Hepatocyte (in vitro differentiated cells): ENCODE results near the gene DYNC2H1.

Source experiments
- EZH2 ChIP-seq: fragments of 200-600 bp; sonication (generic); IDR thresholded peaks from 2 replicates; pipeline ENCODE4 v1.6.1; 2016; ENCODE audit warnings: antibody characterized with exemption, mild to moderate bottlenecking, borderline replicate concordance
- TF ChIP-seq, protein P1 (sequence below): fragments of 200-600 bp; sonication (generic); IDR thresholded peaks from 2 replicates; pipeline ENCODE4 v1.5.1; 2016; ENCODE audit warnings: antibody characterized with exemption, mild to moderate bottlenecking; ENCODE audit not compliant: poor library complexity

- TF ChIP-seq, protein P1, sequence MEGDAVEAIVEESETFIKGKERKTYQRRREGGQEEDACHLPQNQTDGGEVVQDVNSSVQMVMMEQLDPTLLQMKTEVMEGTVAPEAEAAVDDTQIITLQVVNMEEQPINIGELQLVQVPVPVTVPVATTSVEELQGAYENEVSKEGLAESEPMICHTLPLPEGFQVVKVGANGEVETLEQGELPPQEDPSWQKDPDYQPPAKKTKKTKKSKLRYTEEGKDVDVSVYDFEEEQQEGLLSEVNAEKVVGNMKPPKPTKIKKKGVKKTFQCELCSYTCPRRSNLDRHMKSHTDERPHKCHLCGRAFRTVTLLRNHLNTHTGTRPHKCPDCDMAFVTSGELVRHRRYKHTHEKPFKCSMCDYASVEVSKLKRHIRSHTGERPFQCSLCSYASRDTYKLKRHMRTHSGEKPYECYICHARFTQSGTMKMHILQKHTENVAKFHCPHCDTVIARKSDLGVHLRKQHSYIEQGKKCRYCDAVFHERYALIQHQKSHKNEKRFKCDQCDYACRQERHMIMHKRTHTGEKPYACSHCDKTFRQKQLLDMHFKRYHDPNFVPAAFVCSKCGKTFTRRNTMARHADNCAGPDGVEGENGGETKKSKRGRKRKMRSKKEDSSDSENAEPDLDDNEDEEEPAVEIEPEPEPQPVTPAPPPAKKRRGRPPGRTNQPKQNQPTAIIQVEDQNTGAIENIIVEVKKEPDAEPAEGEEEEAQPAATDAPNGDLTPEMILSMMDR = no peak
- TF ChIP-seq EZH2 = no peak
Measured at GRCh38 chr11:103486604-103487003, 377.4 kb downstream of the DYNC2H1 start.
